GM21723 (cell line): ENCODE data around the gene ENTREP1.
"Not testable (repeated sequence)": the region's sequence is repeated elsewhere in the genome, so short reads cannot be mapped to it uniquely, and the experiment has no call there.

ENCODE experiments used
- ATAC-seq: cut with Tn5 transposase; IDR thresholded peaks from one replicate; pipeline ENCODE4 v1.9.1; 2021; ENCODE audit warnings: mild to moderate bottlenecking, moderate library complexity; ENCODE audit not compliant: unreplicated experiment

The ENTREP1 gene

DNA sequence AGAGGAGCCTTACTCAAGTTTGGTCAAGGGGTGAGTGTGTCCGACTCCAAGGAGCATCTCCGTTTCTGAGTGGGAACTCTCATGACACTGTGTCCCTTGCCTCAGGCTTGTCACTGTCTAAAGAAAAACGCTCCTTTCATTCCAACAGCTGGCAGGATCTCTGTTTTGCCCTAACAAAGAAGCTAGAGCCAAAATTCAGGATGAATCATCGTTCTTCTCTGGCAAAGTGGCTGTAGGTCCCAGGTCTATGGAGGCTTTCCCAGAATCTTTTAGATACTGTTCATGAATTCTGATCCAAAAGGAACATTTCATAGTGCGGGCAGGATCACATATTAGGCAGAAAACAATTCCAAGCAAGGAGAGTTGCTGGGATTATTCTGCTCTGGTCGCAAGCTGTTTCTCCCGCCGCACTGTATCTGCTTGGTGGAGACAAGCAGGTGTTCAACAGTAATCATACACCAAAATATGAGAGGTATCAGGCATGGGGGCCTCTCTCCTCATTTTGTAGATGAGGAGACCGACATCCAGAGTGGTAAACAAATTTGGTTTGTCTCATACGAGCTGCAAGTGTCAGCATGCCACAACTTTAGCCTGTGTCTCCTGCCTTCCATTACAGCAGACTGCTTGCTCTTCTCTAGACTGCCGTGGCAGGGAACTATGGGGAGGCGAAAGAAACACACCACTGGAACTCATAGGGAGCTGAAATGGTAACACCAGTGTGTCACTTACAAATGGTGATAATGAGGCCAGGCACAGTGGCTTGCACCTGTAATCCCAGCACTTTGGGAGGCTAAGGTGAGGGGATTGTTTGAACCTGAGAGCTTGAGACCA is 72.6 kb downstream of the ENTREP1 start:
- no peak for ATAC-seq

DNA sequence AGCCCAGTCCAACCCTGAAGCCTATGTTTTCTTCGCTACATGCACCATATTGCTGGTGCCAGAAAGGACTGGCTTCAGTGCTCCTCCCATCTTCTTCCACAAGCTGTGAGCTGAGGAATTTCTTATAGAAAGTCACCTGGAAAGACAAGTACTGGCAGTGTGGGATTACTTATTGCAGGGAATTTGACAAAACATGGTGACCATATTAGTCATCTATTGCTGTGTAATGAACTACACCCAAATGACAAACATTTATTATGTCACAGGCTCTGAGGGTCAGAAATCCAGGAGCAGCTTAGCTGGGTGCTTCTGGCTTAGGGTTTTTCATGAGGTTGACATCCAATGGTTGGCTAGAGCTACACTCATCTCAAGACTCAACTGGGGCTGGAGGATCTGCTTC is 75.5 kb downstream of the ENTREP1 start:
- no peak for ATAC-seq

- not testable (repeated sequence) for ATAC-seq
Observed at GRCh38 chr9:69409936-69410335, 84.9 kb downstream of the ENTREP1 start.

GRCh38 chr9:69411246-69411645 is 86.2 kb downstream of the ENTREP1 start:
- ATAC-seq = no peak

DNA sequence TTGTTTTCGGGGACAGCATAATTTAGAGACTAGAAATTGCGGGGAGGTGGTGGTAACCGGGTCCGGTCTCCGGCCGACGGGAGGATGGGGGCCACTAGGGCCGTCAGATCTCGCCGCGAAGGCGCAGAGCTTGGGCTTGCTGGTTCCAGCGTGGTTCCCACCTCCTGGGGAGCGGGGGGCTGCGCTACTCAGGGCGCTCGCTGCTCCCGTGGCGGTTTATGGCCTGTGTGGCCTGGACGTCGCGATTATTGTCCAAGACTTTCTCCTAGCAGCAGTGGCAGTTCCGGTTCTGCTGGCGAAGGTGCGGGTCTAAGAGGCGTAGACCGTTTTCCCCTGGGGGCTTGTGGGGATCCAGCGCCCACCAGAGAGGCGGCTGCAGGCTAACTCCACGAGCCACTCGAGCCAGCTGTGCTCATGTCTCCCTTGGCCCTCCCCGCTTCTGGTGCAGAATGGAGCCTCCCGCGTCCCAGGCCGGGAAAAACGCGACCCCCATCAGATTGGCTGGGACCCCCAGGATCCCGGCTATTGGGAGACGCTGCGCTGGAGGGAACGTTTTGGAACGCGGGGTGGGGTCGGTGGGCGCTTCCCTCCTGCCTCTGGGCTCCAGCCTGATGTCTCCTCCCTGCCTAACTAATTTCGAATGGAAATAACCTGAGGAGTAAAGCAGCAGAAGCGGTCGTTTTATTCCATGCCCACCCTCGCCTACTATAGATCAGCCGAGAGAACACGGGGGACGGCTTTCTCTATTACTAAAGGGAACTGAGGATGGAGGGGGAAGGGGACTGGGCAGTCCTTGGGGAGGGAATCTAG is 87.1 kb downstream of the ENTREP1 start:
- no peak for ATAC-seq

GRCh38 chr9:69412741-69413150 is 87.7 kb downstream of the ENTREP1 start:
- ATAC-seq = no peak

DNA sequence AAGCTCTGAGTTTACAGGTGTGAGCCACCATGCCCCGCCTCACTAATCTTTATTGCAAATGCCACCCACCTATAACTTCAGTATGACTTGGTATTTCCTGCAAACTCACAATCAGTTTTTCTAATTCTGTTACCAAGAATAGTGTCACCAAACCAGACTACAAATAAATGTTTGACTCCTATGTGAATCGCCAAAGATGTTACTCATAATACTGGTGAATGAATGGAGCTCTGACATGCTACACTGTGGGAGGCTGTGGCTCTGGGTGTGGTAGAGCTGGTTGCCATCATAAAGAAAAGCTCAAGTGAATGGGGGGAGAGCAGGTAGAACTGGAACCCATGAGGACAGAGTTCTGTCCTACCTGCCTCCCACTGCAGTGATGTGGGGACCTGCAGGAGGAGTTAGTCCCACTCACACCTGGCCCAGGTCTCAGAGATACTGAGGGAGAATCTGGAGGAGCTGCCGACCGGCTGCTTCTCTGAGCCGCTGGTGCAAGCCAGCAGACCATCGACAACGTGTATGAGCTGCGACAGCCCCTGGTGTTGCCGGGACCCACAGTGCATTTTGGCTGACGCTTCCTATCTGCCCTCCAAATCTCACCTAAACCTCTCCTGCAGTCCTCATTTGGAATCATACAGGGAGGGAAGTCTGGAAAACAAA is 95.7 kb downstream of the ENTREP1 start:
- ATAC-seq = no peak

DNA sequence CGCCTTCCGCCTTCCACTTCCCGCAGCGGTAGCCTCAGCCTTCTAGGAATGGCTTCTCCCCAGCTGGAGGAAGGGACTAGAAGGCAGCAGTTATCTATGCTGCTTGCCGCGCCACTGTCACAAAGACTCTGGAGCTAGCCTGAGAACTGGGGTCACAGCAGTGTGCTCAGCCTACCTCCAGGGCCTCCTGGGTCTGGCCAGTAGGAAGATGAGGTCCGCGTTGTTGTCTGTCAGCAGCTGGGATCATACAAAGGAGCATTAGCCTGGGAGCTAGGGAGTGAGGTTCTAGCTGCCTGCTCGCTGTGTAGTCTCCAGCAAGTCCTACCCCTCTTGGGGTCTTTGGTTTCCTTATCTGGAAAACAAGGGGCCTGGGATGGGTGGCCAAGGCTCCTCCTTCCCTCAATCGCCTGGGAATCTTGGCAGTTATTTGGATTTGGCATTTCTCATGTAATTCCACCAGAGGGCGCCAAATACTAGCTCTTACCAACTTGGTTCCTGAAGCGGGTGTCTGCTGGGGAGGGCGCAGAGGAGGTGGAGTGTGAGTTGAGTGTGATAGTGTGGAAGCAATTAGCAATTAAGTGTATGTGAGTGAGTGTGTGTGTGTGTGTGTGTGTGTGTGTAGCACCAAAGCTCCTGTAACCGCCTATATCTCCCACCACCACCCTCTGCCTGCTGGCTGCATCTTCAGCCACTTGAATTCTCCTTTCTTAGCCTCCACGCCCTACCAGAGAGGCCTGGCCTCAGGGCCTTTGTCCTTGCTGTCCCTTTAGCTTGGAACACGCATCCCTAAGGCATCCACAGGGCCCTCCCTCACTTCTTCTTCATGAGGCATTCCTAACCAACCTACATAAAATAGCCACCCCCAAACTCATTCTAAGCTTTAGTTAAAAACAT is 97.1 kb downstream of the ENTREP1 start:
- ATAC-seq = peak; percentile 71

DNA sequence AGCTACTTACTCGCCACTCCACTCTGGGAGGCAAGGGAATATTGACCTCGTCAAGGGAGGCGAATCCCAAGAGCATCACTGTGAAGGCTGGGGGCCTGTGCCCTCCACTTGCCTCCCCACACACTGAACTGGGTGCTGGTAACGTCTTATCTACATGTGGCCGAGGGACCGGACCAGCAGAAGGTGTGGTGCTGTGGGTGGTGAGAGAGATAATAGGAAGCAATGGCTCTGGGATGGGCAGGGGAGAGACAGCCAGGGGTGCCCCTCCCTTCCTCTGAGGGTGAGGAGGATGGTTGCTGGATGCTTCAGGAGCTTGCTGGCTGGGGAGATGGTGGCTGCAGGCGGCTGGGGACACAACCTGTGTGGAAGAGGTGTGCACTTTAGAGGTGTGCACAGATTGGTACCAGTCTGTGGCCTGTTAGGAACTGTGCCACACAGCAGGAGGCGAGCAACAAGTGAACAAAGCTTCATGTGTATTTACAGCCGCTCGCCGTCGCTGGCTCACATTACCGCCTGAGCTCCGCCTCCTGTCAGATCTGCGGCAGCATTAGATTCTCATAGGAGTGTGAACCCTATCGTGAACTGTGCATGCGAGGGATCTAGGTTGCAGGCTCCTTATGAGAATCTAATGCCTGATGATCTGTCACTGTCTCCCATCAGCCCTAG is 100.3 kb downstream of the ENTREP1 start:
- no peak for ATAC-seq

GRCh38 chr9:69427286-69427685 is 102.3 kb downstream of the ENTREP1 start:
- ATAC-seq = no peak

- ATAC-seq = no peak
Observed at GRCh38 chr9:69428017-69428785, 103.2 kb downstream of the ENTREP1 start.

DNA sequence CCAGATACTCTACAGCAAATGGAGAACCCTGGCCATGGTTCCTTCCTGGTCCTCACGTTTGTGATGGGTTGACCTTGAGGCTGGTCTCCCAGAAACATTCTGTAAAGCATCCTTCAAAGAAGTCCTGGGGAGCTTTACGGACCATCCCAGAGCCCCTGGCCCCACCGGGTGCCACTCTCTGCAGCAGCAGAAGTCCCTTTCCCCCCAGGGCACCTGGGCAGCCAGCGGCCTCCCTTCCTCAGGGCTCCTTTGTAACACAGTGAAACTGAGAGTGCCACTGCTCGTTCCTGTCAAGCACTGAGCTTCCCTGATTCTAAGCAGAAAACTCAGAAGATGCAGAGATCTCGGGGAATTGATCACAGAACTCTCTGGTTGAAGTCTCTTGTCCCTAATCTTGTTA is 104.3 kb downstream of the ENTREP1 start:
- ATAC-seq = no peak

DNA sequence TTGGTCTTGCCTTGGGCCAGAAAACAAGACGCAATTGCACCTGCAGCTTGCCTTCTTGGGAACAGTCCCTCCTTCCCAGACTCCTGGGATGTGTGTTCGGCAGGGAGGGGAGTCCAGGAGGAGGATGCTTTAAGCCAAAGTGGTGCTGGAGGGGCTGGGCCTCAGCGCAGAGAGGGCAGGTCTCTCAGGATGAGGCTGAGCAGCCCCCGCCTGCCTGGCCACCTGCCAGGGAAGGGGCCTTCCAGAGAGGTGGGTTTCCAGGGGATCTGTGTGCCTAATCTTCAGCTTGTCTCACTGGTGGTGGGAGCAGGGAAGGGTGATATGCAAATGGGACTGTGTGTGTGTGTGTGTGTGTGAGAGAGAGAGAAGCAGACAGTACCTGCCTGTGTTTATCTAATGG is 105.2 kb downstream of the ENTREP1 start:
- ATAC-seq = no peak

DNA sequence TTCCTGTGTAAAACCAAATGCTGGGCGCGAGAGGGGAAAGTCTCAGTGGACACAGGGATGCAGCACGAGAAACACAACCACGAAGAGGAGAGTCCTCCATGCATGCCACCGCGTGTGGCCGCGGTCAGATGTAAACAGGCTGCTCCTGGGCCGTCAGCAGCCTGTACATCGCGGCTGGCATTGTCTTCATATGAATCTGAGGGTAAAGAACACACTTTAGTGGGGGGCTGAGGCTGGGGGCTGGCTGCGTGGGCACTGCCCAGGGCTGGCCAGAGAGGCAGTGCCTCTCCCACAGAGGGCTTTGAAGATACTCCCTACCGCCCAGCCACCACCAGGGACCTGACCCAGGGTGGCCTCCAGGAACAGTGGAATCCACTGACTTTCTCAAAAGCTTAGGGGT is 106.2 kb downstream of the ENTREP1 start:
- ATAC-seq = no peak

- ATAC-seq = no peak
Observed at GRCh38 chr9:69431777-69432176, 106.8 kb downstream of the ENTREP1 start.

DNA sequence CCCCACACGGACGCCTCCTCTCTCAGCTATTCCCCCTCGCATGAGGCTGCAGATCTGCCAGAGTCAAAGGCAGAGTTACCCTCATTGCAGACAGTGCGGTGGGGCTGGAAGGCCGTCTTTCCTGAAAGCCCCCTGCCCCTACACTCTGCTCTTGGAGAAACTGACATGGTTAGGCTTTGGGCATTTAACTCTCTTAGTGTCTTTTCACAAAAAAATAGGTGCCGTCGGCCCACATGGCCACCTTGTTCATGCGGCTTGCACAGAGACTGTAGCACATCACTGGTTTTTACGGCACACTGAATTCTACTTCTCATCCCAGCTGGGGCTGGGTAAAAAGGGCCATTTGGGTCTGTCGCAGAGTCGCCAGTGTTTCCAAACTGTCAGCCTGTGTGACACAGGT is 107.6 kb downstream of the ENTREP1 start:
- ATAC-seq = no peak

DNA sequence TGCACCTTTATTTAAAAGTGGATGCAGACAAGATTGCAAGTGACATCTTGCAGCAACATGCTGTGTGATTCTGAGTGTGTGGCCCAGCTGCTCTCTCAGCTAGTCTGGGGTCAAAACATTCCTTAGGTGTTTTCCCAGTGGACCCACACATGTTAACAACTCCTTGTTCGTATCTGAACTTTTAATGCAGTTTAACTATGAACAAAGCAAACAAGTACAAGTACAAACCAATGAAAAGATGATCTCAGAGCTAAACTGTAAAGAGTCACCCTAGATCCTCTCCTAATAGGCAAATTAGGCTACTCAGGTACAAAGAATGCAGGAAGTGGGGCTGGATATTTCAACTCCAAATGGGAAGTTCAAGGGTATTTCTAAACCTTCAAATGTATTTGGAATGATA is 108.4 kb downstream of the ENTREP1 start:
- ATAC-seq = no peak

GRCh38 chr9:69433968-69434367 is 109.0 kb downstream of the ENTREP1 start:
- no peak for ATAC-seq

- not testable (repeated sequence) for ATAC-seq
Observed at GRCh38 chr9:69439654-69440053, 114.6 kb downstream of the ENTREP1 start.
